Activated CD8-positive, alpha-beta T cell treated with anti-CD3 and anti-CD28 coated beads for 36 hours (primary cell): ENCODE measurements around the gene NMRAL1. TPM values are rescaled to one million over a fixed set of nuclear protein-coding genes. Genes with fewer than 3 reads are reported as not detected.
A peak's percentile ranks its signal among the peaks of the same experiment; 100 is the strongest.

Source experiments
- ATAC-seq: fragments of 200-7000 bp; cut with Tn5 transposase; one replicate; pipeline ENCODE4 v1.10.0; 2021; ENCODE audit warnings: mild to moderate bottlenecking, moderate library complexity
- CTCF ChIA-PET: fragments of 350-600 bp; sonication (Branson Sonifier 250); formaldehyde crosslinking; loops from one replicate; lab custom pipeline; 2021; ENCODE audit warnings: antibody characterized with exemption; lab: Charles Lee
- POLR2A ChIA-PET: fragments of 350-600 bp; sonication (Branson Sonifier 250); formaldehyde crosslinking; loops from one replicate; lab custom pipeline; 2021; ENCODE audit warnings: antibody characterized with exemption; lab: Charles Lee
- DNase-seq: peaks from one replicate; pipeline ENCODE4 v3.0.0-alpha.2; 2020
- H3K27ac Mint-ChIP-seq: one replicate; pipeline ENCODE4 v1.8.0; 2021; ENCODE audit warnings: mild to moderate bottlenecking, mixed read lengths
- H3K27me3 Mint-ChIP-seq: one replicate; pipeline ENCODE4 v1.8.0; 2021; ENCODE audit warnings: mixed read lengths
- H3K36me3 Mint-ChIP-seq: one replicate; pipeline ENCODE4 v1.8.0; 2021; ENCODE audit warnings: low read depth, mixed read lengths
- H3K4me1 Mint-ChIP-seq: one replicate; pipeline ENCODE4 v1.8.0; 2021; ENCODE audit warnings: low read depth, mixed read lengths
- H3K4me3 Mint-ChIP-seq: one replicate; pipeline ENCODE4 v1.8.0; 2021; ENCODE audit warnings: mild to moderate bottlenecking, moderate library complexity, mixed read lengths
- H3K9me3 Mint-ChIP-seq: one replicate; pipeline ENCODE4 v1.8.0; 2021; ENCODE audit warnings: mixed read lengths
- intact Hi-C: fragments of 100-400 bp; cut with micrococcal nuclease; formaldehyde crosslinking; loops from one replicate; pipeline ENCODE4 v1.10.0; 2022
- total RNA-seq, 2 experiments: library from RNA; stranded (reverse); gene quantifications; one replicate each; pipeline ENCODE4 v1.2.3, GENCODE V29; 2021
- TF ChIP-seq, protein P1 (sequence below): fragments of 200-600 bp; IDR thresholded peaks from one replicate; pipeline ENCODE4 v1.8.0; 2022; ENCODE audit warnings: antibody characterized with exemption, mild to moderate bottlenecking

Gene NMRAL1
- total RNA-seq, 2 experiments from 2014 or later, result 45.3 to 53.6 TPM

DNA sequence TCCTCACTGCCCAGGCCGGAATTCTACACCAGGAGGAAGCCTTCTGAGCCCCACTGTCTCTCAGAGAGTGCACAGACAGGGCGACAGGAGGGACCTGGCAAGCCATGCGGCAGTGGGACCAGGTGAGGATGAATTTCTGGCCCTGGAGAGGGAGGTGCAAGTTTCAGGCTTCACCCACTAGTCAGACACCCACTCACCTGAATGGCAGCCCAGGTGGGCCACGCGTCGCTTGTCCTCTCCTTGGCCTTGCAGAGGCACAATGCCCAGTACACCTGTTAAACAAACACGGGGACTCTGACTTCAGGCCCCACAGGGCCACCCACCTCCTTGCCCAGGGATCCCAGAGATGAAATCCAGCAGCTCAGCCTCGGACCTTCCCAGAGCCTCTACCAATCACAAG is 62.3 kb downstream of the NMRAL1 start:
- intact Hi-C loops, result loop anchor here (10.0 kb wide), 1 partner anchor 57 kb away; the partner anchor contains the start of gene PAM16
- Mint-ChIP-seq H3K36me3 (peaks cover 22% of the 10 kb centered on the region), H3K27ac (peak overlapping the region; percentile 34), H3K4me3 (no peak overlapping the region), H3K4me1 (peaks cover 37% of the 10 kb centered on the region), H3K9me3 (no peaks in the 10 kb centered on the region), H3K27me3 (no peaks in the 10 kb centered on the region)
- ChIA-PET CTCF (interaction anchor here (1.2 to 9.9 kb wide), 2 partner anchors 10 to 53 kb away, joined by 3 to 87 read pairs; no protein-coding TSS in a partner anchor), POLR2A (no interaction called here)
- no peak for ATAC-seq
- DNase-seq, result no peak
- TF ChIP-seq, protein P1, sequence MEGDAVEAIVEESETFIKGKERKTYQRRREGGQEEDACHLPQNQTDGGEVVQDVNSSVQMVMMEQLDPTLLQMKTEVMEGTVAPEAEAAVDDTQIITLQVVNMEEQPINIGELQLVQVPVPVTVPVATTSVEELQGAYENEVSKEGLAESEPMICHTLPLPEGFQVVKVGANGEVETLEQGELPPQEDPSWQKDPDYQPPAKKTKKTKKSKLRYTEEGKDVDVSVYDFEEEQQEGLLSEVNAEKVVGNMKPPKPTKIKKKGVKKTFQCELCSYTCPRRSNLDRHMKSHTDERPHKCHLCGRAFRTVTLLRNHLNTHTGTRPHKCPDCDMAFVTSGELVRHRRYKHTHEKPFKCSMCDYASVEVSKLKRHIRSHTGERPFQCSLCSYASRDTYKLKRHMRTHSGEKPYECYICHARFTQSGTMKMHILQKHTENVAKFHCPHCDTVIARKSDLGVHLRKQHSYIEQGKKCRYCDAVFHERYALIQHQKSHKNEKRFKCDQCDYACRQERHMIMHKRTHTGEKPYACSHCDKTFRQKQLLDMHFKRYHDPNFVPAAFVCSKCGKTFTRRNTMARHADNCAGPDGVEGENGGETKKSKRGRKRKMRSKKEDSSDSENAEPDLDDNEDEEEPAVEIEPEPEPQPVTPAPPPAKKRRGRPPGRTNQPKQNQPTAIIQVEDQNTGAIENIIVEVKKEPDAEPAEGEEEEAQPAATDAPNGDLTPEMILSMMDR, result no peak

Other genes starting within 250 kb of the NMRAL1 start
- not detected for gene SRL, start 232.5 kb downstream of the NMRAL1 start, total RNA-seq
- 10 to 100 TPM; 34.6 to 36.6 TPM for gene TFAP4, start 201.6 kb downstream of the NMRAL1 start, total RNA-seq
- under 1 TPM; 0.49 to 0.77 TPM for gene GLIS2, start 158.6 kb downstream of the NMRAL1 start, total RNA-seq
- gene PAM16, start 123.3 kb downstream of the NMRAL1 start, total RNA-seq, result 10 to 100 TPM; 65.9 to 70.1 TPM
- not detected for gene VASN, start 102.8 kb downstream of the NMRAL1 start, total RNA-seq
- gene CORO7, start 58.0 kb downstream of the NMRAL1 start, total RNA-seq, result 10 to 100 TPM; 73.3 to 76.6 TPM
- gene DNAJA3, start 48.8 kb downstream of the NMRAL1 start, total RNA-seq, result 100 to 1,000 TPM in 1 of 2 experiments, 10 to 100 TPM in 1; 86.8 to 101 TPM
- 10 to 100 TPM; 64.7 to 65.4 TPM for gene HMOX2, start 1.8 kb upstream of the NMRAL1 start, total RNA-seq
- gene CDIP1, start 64.1 kb upstream of the NMRAL1 start, total RNA-seq, result 10 to 100 TPM; 31.9 to 32.2 TPM
- gene C16orf96, start 81.7 kb upstream of the NMRAL1 start, total RNA-seq, result under 1 TPM; 0.16 to 0.32 TPM
- gene UBALD1, start 140.3 kb upstream of the NMRAL1 start, total RNA-seq, result 10 to 100 TPM; 12.2 to 13.4 TPM
- gene MGRN1, start 150.2 kb upstream of the NMRAL1 start, total RNA-seq, result 10 to 100 TPM; 67.6 to 70.8 TPM
- gene NUDT16L1, start 218.9 kb upstream of the NMRAL1 start, total RNA-seq, result 10 to 100 TPM; 22.3 to 25.6 TPM